Small intestine (tissue), 7 donors: ENCODE results near the gene ARMC7. TPM values are rescaled to one million over a fixed set of nuclear protein-coding genes. Genes with fewer than 3 reads are reported as not detected.
A peak's percentile ranks its signal among the peaks of the same experiment; 100 is the strongest.
"Not testable (repeated sequence)": the region's sequence is repeated elsewhere in the genome, so short reads cannot be mapped to it uniquely, and the experiment has no call there.

Source experiments
- DNase-seq, 2 donors: peaks; one replicate each; pipeline versions ENCODE4 v3.0.0 to v3.0.0-alpha.2; 2013
- FAIRE-seq: peaks from 2 replicates; lab custom pipeline; 2012; peaks lifted over from hg19 to GRCh38; lab: Jason Lieb, UNC
- H3K27ac ChIP-seq, 3 donors: one replicate each; pipeline ENCODE4 v1.5.1; 2013; ENCODE audit warnings: low read length in 2 of 3, mild to moderate bottlenecking in 2 of 3, control low read depth in 1 of 3, inconsistent platforms in 1 of 3, low read depth in 1 of 3, moderate library complexity in 1 of 3
- H3K27me3 ChIP-seq, 3 donors: one replicate each; pipeline ENCODE4 v1.6.1; 2013; ENCODE audit warnings: low read length in 3 of 3, inconsistent platforms in 1 of 3; ENCODE audit not compliant: control insufficient read depth in 3 of 3, insufficient read depth in 3 of 3
- H3K36me3 ChIP-seq, 3 donors: one replicate each; pipeline ENCODE4 v1.6.1; 2013; ENCODE audit warnings: low read length in 3 of 3, inconsistent platforms in 1 of 3, low read depth in 1 of 3, mild to moderate bottlenecking in 1 of 3, moderate library complexity in 1 of 3; ENCODE audit not compliant: control insufficient read depth in 3 of 3, insufficient read depth in 2 of 3
- H3K4me1 ChIP-seq, 3 donors: one replicate each; pipeline ENCODE4 v1.6.1; 2013; ENCODE audit warnings: low read length in 2 of 3, inconsistent platforms in 1 of 3, low read depth in 1 of 3, mild to moderate bottlenecking in 1 of 3, moderate library complexity in 1 of 3; ENCODE audit not compliant: control insufficient read depth in 3 of 3, insufficient read depth in 2 of 3
- H3K4me3 ChIP-seq, 3 donors: one replicate each; pipeline ENCODE4 v1.5.1; 2013; ENCODE audit warnings: low read length in 3 of 3, control low read depth in 1 of 3, inconsistent platforms in 1 of 3, low read depth in 1 of 3, mild to moderate bottlenecking in 1 of 3, moderate library complexity in 1 of 3
- H3K9me3 ChIP-seq, 2 donors: one replicate each; pipeline ENCODE4 v1.6.1; 2013; ENCODE audit warnings: low read depth in 1 of 2, low read length in 1 of 2; ENCODE audit not compliant: control insufficient read depth in 2 of 2, insufficient read depth in 1 of 2
- WGBS, 3 donors: extraction: QIAGEN DNeasy Blood & Tissue Kit; methylation state at CpG; one replicate each; pipeline ENCODE4 v1.1.7; 2013; 5-methylcytosine and 5-hydroxymethylcytosine counted together
- polyA plus RNA-seq, 4 donors: library from polyadenylated mRNA; stranded (reverse) in 3 of 4; unstranded in 1 of 4; fragments of 200-250 nt in 3 of 4; fragments of 120-200 nt in 1 of 4; gene quantifications; one replicate each; pipeline versions ENCODE4 v1.2.1 to v1.2.3, GENCODE V29; 2013
- donor health status: healthy with polysubstance abuse.
- donor health status: control.
- donor health status: control.
- donor health status: Bipolar disorder and iron deficiency.
- donor health status: healthy.

Gene ARMC7
- polyA plus RNA-seq, 4 donors: 11.6 to 24.8 (median 18.7) TPM

DNA sequence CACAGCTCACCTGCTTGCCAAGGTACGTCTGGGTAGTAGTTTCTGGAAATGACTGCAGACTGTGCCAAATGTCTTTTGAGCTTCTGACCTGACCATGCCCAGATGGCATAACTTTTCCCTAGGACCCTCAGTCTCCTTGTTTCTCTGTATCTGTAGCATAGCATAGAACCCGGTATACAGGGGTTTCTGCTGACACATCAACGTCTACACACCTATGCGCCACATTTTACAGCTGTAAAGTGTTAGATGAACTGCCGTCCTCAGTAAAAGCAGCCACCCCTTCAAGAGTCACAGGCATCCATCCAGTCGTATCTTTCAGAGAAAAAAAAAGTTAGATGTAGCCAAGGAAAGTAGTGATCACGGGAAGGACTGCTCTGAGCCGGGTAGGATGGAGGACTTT lies 45.3 kb upstream of the ARMC7 start:
- no peaks in the 10 kb centered on the region for H3K27me3 ChIP-seq
- peaks cover 7 to 56% (median 12%) of the 10 kb centered on the region in 3 donors for H3K36me3 ChIP-seq
- H3K4me3 ChIP-seq: no peak overlapping the region
- no peak overlapping the region for H3K27ac ChIP-seq
- WGBS, 3 donors: 79 to 87% (median 81%) methylated on average over 8 of the region's 8 CpGs
- FAIRE-seq (no peak), DNase-seq (no peak)
- H3K9me3 ChIP-seq: no peaks in the 10 kb centered on the region
- H3K4me1 ChIP-seq: peaks cover 0 to 4% (median 0%) of the 10 kb centered on the region in 3 donors

DNA sequence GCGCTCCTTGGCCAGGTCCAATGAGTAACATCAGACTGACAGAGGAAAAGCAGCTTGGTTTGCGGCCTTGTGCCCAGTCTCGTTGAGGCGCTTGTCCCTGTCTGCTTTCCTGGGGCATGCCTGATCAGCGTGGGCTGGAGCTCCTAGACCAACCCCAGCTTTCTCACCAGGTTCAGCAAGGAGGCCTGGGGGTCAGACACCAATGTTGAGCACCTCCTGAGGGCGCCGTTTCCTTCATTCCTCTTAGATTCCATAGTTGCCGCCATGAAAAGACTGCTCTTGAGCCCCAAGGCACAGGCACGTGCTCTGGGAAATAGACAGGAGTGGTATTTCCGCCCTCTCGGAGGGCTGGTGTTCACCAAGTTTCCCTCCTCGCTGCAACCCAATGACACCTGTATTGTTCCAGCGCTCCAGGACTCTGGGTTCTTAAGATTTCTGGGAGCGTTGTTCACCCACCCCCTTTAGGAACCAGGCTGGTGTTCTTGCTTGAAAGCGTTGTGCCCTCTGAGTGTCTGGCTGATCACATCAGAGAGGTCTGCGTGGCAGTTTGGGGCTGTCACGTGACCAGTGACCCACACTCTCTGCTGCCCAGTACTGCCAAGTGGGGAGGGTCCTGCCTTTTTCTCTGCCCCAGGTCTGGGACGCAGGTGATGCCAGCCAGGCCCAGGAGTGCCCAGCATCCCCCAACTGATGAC lies 44.8 kb upstream of the ARMC7 start:
- Histone ChIP-seq H3K36me3 (peaks cover 7 to 51% (median 11%) of the 10 kb centered on the region in 3 donors), H3K9me3 (no peaks in the 10 kb centered on the region), H3K4me3 (no peak overlapping the region), H3K27ac (no peak overlapping the region), H3K4me1 (no peaks in the 10 kb centered on the region), H3K27me3 (no peaks in the 10 kb centered on the region)
- DNase-seq (no peak), FAIRE-seq (no peak)
- WGBS, 3 donors: 93 to 97% (median 94%) methylated on average over 18 of the region's 18 CpGs

DNA sequence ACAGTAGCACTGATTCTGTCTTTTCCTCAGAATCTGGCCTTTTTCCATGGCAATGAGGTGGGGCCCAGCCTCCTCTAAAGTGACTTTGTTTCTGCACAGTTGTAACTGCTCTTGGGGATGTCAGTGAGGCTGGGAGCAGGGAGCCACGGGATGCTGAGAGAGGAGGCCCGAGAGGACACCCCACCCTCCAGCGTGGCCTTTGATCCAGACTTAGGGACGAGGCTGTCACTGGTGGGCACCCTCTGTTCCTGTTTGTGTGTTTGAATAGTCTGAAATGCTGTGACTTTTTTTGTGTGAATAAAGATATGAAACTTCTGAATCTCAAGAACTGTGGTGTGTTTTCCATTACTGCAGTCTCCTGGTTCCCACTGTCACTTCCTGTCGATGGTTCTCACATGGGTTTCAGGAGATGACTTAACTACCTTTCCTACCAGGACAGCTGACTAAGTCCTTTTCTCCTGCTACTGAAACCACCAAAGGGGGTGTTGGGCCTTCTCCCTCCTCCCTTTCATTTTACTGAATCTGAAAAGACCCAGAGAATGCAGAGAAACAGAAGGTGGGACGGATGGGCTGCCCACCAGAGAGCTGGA lies 44.1 kb upstream of the ARMC7 start:
- no peak overlapping the region for H3K27ac ChIP-seq
- FAIRE-seq: no peak
- no peak for DNase-seq
- H3K27me3 ChIP-seq: no peaks in the 10 kb centered on the region
- H3K36me3 ChIP-seq: peaks cover 3 to 48% (median 9%) of the 10 kb centered on the region in 3 donors
- no peaks in the 10 kb centered on the region for H3K9me3 ChIP-seq
- WGBS, 3 donors: 65 to 68% (median 65%) methylated on average over 6 of the region's 6 CpGs
- H3K4me3 ChIP-seq: no peak overlapping the region
- H3K4me1 ChIP-seq: no peaks in the 10 kb centered on the region

DNA sequence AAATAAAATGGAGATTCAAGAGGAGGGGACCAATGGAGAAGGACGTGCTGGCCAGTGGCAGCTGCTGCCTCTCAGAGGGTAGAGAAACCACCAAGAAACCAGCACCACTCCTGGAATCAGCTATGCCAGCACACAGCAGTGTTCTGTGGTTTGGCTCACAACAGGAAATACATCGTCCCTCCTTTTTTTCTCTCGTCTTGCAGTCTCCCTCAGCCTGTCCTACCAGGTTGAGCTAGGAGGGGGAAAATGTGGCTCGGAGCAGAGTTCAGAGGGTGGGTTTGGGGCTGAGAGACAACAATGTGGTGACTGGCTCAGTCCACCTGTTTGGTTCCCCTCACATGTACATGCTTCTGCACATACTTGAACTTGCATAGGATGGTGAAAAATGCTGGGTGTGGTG lies 41.9 kb upstream of the ARMC7 start:
- H3K27me3 ChIP-seq: no peaks in the 10 kb centered on the region
- no peak for FAIRE-seq
- 57 to 75% (median 60%) methylated on average over 4 of the region's 4 CpGs for WGBS, 3 donors
- DNase-seq: no peak
- H3K4me1 ChIP-seq: no peaks in the 10 kb centered on the region
- no peaks in the 10 kb centered on the region for H3K9me3 ChIP-seq
- H3K4me3 ChIP-seq: no peak overlapping the region
- peaks cover 2 to 28% (median 3%) of the 10 kb centered on the region in 3 donors for H3K36me3 ChIP-seq
- H3K27ac ChIP-seq: no peak overlapping the region

DNA sequence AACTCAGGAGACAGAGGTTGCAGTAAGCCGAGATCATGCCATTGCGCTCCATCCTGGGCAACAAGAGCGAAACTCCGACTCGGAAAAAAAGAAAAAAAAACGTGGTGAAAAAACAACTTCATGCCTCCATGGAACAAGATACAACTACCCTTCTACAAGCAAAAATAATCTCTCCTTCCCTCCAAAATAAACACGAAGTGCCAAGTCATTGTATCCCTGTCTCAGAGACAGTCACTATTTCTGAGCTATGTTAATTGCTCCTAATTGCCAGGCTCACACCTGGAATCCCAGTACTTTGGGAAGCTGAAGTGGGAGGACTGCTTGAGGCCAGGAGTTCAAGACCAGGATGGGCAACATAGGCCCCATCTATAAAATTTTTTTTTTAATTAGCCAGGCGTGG lies 41.0 kb upstream of the ARMC7 start:
- Histone ChIP-seq H3K9me3 (no peaks in the 10 kb centered on the region), H3K4me3 (no peak overlapping the region), H3K36me3 (peaks cover 0 to 19% (median 3%) of the 10 kb centered on the region in 3 donors), H3K27me3 (no peaks in the 10 kb centered on the region), H3K4me1 (peaks cover 0 to under 1% (median 0%) of the 10 kb centered on the region in 3 donors), H3K27ac (no peak overlapping the region)
- FAIRE-seq: no peak
- no peak for DNase-seq
- WGBS, 3 donors: 80 to 85% (median 83%) methylated on average over 8 of the region's 8 CpGs

DNA sequence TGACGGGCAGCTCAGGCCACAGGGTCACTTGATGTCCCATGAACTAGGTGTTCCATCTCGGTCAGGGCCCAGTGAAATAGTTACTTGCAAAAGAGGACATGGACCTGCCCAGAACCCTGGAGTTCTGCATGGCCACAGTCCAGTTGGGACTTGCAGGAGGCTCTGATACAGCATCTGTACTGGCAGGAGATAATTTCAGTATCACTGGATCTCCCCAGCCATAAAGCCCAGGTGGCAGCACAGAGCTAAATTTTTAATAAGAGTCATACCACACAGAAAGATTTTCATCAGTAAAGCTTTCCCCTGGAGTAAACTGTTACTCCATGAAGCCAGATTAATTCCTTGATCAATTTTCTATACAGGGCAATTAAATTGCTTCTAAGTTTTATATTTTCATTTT lies 40.0 kb upstream of the ARMC7 start:
- Histone ChIP-seq H3K4me3 (no peak overlapping the region), H3K27me3 (no peaks in the 10 kb centered on the region), H3K9me3 (no peaks in the 10 kb centered on the region), H3K4me1 (peaks cover 0 to 8% (median 0%) of the 10 kb centered on the region in 3 donors), H3K36me3 (peaks cover 0 to 8% (median 0%) of the 10 kb centered on the region in 3 donors), H3K27ac (no peak overlapping the region)
- DNase-seq (peak; percentile 20 to 55), FAIRE-seq (no peak)
- WGBS, 3 donors: 70 to 90% (median 88%) methylated on average over 2 of the region's 2 CpGs

DNA sequence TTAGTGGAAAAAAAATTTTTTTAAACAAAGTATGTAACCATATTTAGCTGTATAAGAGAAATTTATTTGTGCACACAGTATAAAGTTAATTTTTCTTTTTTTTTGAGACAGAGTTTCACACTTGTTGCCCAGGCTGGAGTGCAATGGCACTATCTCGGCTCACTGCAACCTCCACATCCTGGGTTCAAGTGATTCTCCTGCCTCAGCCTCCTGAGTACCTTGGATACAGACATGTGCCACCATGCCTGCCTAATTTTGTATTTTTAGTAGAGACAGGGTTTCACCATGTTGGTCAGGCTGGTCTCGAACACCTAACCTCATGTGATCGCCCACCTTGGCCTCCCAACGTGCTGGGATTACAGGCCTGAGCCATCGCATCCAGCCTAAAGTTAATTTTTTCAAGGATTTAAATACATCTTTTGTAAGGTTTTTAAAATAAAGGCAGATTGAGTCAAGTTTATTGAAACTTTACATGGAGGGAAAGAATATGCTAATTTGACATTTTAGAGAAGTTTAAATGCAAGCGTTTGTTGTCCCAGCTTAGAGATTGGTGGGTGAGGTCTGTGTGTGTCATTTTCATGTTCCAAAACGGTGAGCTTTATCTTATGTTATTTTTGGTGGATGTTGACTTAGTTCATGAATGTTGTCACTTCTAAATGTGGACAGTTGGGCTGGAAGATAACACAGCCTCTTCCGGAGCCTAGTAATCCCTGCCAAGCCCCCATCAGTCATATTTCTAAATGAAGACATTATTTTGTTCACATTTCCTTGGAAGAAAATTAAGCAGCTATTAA lies 38.1 kb upstream of the ARMC7 start:
- DNase-seq, H3K36me3 ChIP-seq, H3K27me3 ChIP-seq, H3K27ac ChIP-seq, H3K4me1 ChIP-seq, H3K9me3 ChIP-seq, FAIRE-seq, H3K4me3 ChIP-seq: not testable (repeated sequence)
- 86 to 95% (median 88%) methylated on average over 8 of the region's 8 CpGs for WGBS, 3 donors

DNA sequence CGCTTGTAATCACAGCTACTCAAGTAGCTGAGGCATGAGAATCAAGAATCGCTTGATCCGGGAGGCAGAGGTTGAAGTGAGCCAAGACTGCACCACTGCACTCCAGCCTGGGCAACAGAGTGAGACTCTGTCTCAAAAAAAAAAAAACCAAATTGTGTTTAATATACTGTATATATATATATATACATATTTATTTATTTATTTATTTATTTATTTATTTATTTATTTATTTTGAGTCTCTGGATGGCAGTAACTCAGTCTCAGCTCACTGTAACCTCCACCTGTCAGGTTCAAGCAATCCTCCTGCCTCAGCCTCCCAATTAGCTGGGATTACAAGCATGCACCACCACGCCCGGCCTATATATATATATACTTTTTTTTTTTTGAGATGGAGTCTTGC lies 36.9 kb upstream of the ARMC7 start:
- FAIRE-seq, H3K27ac ChIP-seq, DNase-seq, H3K9me3 ChIP-seq, H3K36me3 ChIP-seq, H3K4me3 ChIP-seq, H3K27me3 ChIP-seq: not testable (repeated sequence)
- WGBS, 3 donors: 93 to 99% (median 97%) methylated on average over 5 of the region's 5 CpGs
- peaks cover 0 to 17% (median 3%) of the 10 kb centered on the region in 3 donors for H3K4me1 ChIP-seq
